K562 (cell line): ENCODE results near the gene CCDC13. TPM values are rescaled to one million over a fixed set of nuclear protein-coding genes. Genes with fewer than 3 reads are reported as not detected.
A peak's percentile ranks its signal among the peaks of the same experiment; 100 is the strongest.
"Not testable (repeated sequence)": the region's sequence is repeated elsewhere in the genome, so short reads cannot be mapped to it uniquely, and the experiment has no call there.

Source experiments
- CTBP1 ChIP-seq: fragments of 450-650 bp; IDR thresholded peaks from 2 replicates; pipeline ENCODE4 v1.6.1; 2016; ENCODE audit warnings: borderline replicate concordance
- DPF2 ChIP-seq: fragments of 450-650 bp; IDR thresholded peaks from 2 replicates; pipeline ENCODE4 v1.6.1; 2016
- HDAC1 ChIP-seq, 2 experiments: fragments of 450-650 bp; IDR thresholded peaks; 2 replicates each; pipeline ENCODE4 v1.6.1; 2016 to 2017; ENCODE audit warnings: inconsistent platforms in 1 of 2, mild to moderate bottlenecking in 1 of 2, moderate library complexity in 1 of 2
- KDM1A ChIP-seq, 2 experiments: fragments of 450-650 bp; IDR thresholded peaks; 2 replicates each; pipeline ENCODE4 v1.6.1; 2016; ENCODE audit warnings: mild to moderate bottlenecking in 2 of 2
- MTA1 ChIP-seq: fragments of 450-650 bp; IDR thresholded peaks from 2 replicates; pipeline ENCODE4 v1.6.1; 2017; ENCODE audit warnings: borderline replicate concordance
- MTA3 ChIP-seq: fragments of 450-650 bp; formaldehyde crosslinking; IDR thresholded peaks from 2 replicates; pipeline ENCODE4 v1.6.1; 2017; ENCODE audit warnings: mild to moderate bottlenecking, borderline replicate concordance
- SMARCE1 ChIP-seq: fragments of 450-650 bp; IDR thresholded peaks from 2 replicates; pipeline ENCODE4 v1.7.1; 2016; ENCODE audit warnings: mild to moderate bottlenecking
- SPI1 ChIP-seq: IDR thresholded peaks from 2 replicates; pipeline ENCODE4 v1.6.1; 2011; ENCODE audit warnings: low read depth, low read length, control low read depth, borderline replicate concordance
- TEAD4 ChIP-seq, 2 experiments: sonication (generic) in 1 of 2; formaldehyde crosslinking in 1 of 2; IDR thresholded peaks; 2 replicates each; pipeline versions ENCODE4 v1.6.1 to v1.8.0; 2012 to 2022; ENCODE audit warnings: borderline replicate concordance in 1 of 2, inconsistent platforms in 1 of 2, low read length in 1 of 2, mild to moderate bottlenecking in 1 of 2, missing genetic modification reagents in 1 of 2
- polyA plus RNA-seq, 8 experiments: library from polyadenylated mRNA; depleted of rRNA in 4 of 8; stranded (reverse) in 5 of 8; unstranded in 3 of 8; fragments of >200 nt; fragmentation: Nextera tagmentation in 2 of 8; fragmentation: Illumina TruSeq in 1 of 8; extraction: Ambion mirVana in 2 of 8; extraction: Trizol in 1 of 8; gene quantifications; 2 replicates each; pipeline versions ENCODE4 v1.2.1 to v1.2.3, GENCODE V29; 2011 to 2014; ENCODE audit warnings: inconsistent platforms in 1 of 8, missing spikeins in 1 of 8
- total RNA-seq, 7 experiments: library from RNA; depleted of rRNA in 6 of 7; stranded (reverse); fragments of >200 nt in 6 of 7; fragmentation: Illumina TruSeq in 2 of 7; extraction: Trizol in 2 of 7; gene quantifications; 2 replicates each; pipeline versions ENCODE4 v1.2.1 to v1.2.3, GENCODE V29; 2011 to 2021; ENCODE audit warnings: low replicate concordance in 1 of 7
- TF ChIP-seq, protein P1 (sequence below): fragments of 450-650 bp; IDR thresholded peaks from 2 replicates; pipeline ENCODE4 v1.6.1; 2017; ENCODE audit warnings: antibody characterized with exemption, mild to moderate bottlenecking
- TF ChIP-seq, protein P2 (sequence below), 2 experiments: fragments of 450-650 bp; IDR thresholded peaks; 2 replicates each; pipeline ENCODE4 v1.6.1; 2016
- TF ChIP-seq, protein P3 (sequence below), 2 experiments: fragments of 450-650 bp; formaldehyde crosslinking in 1 of 2; IDR thresholded peaks; 2 replicates each; pipeline versions ENCODE4 v1.4.0 to v1.6.1; 2014 to 2020; ENCODE audit warnings: mild to moderate bottlenecking in 2 of 2, borderline replicate concordance in 1 of 2, low read depth in 1 of 2

The CCDC13 gene
- total and polyA plus RNA-seq, 9 of the 15 experiments (the other 6 are each of a cell fraction or from before 2014, with no cell fraction given), result 0.20 to 0.70 (median 0.48) TPM; not detected in 2

DNA sequence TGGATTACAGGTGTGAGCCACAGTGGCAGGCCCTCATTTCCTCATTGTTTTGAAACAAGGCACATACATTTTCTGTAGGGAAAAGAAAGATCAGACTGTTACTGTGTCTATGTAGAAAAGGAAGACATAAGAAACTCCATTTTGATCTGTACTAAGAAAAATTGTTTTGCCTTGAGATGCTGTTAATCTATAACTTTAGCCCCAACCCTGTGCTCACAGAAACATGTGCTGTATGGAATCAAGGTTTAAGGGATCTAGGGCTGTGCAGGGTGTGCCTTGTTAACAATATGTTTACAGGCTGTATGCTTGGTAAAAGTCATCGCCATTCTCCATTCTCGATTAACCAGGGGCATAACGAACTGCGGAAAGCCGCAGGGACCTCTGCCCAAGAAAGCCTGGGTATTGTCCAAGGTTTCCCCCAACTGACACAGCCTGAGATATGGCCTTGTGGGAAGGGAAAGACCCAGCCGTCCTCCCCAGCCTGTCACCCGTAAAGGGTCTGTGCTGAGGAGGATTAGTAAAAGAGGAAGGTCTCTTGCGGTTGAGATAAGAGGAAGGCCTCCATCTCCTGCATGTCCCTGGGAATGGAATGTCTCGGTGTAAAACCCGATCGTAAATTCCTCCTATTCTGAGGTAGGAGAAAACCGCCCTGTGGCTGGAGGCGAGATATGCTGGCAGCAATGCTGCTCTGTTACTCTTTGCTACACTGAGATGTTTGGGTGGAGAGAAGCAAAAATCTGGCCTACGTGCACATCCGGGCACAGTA lies 38.2 kb upstream of the CCDC13 start (continued):
- TF ChIP-seq, protein P1, sequence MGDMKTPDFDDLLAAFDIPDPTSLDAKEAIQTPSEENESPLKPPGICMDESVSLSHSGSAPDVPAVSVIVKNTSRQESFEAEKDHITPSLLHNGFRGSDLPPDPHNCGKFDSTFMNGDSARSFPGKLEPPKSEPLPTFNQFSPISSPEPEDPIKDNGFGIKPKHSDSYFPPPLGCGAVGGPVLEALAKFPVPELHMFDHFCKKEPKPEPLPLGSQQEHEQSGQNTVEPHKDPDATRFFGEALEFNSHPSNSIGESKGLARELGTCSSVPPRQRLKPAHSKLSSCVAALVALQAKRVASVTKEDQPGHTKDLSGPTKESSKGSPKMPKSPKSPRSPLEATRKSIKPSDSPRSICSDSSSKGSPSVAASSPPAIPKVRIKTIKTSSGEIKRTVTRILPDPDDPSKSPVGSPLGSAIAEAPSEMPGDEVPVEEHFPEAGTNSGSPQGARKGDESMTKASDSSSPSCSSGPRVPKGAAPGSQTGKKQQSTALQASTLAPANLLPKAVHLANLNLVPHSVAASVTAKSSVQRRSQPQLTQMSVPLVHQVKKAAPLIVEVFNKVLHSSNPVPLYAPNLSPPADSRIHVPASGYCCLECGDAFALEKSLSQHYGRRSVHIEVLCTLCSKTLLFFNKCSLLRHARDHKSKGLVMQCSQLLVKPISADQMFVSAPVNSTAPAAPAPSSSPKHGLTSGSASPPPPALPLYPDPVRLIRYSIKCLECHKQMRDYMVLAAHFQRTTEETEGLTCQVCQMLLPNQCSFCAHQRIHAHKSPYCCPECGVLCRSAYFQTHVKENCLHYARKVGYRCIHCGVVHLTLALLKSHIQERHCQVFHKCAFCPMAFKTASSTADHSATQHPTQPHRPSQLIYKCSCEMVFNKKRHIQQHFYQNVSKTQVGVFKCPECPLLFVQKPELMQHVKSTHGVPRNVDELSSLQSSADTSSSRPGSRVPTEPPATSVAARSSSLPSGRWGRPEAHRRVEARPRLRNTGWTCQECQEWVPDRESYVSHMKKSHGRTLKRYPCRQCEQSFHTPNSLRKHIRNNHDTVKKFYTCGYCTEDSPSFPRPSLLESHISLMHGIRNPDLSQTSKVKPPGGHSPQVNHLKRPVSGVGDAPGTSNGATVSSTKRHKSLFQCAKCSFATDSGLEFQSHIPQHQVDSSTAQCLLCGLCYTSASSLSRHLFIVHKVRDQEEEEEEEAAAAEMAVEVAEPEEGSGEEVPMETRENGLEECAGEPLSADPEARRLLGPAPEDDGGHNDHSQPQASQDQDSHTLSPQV, result peak; percentile 91
- TF ChIP-seq SMARCE1, result peak; percentile 92
- TF ChIP-seq TEAD4 (IDR thresholded peaks at IDR 0.05; ENCODE audit: low read length), result peak; percentile 65
- TF ChIP-seq TEAD4 (CRISPR knock-in tag; IDR thresholded peaks at IDR 0.05; ENCODE audit: borderline replicate concordance), result not testable (repeated sequence)
- TF ChIP-seq DPF2, result peak; percentile 46; the same call in 1 of the 2 replicates
- 0 out of 4 replicates have a peak, but pooled peaks of 1 of the 2 experiments have one; percentile 17 for TF ChIP-seq KDM1A (IDR thresholded peaks at IDR 0.05)
- TF ChIP-seq MTA3, result peak; percentile 75; the same call in 1 of the 2 replicates
- peak; percentile 77; the same call in 1 of the 2 replicates for TF ChIP-seq MTA1
- peak in 1 of 2 experiments; percentile 34; a peak in 1 of 4 replicates for TF ChIP-seq HDAC1 (IDR thresholded peaks at IDR 0.05)
- TF ChIP-seq SPI1, result peak; percentile 84
- TF ChIP-seq, protein P2, sequence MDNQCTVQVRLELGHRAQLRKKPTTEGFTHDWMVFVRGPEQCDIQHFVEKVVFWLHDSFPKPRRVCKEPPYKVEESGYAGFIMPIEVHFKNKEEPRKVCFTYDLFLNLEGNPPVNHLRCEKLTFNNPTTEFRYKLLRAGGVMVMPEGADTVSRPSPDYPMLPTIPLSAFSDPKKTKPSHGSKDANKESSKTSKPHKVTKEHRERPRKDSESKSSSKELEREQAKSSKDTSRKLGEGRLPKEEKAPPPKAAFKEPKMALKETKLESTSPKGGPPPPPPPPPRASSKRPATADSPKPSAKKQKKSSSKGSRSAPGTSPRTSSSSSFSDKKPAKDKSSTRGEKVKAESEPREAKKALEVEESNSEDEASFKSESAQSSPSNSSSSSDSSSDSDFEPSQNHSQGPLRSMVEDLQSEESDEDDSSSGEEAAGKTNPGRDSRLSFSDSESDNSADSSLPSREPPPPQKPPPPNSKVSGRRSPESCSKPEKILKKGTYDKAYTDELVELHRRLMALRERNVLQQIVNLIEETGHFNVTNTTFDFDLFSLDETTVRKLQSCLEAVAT (IDR thresholded peaks at IDR 0.05), result peak in 1 of 2 experiments; percentile 80; a peak in 1 of 4 replicates
- TF ChIP-seq CTBP1, result peak; percentile 95
- TF ChIP-seq, protein P3, sequence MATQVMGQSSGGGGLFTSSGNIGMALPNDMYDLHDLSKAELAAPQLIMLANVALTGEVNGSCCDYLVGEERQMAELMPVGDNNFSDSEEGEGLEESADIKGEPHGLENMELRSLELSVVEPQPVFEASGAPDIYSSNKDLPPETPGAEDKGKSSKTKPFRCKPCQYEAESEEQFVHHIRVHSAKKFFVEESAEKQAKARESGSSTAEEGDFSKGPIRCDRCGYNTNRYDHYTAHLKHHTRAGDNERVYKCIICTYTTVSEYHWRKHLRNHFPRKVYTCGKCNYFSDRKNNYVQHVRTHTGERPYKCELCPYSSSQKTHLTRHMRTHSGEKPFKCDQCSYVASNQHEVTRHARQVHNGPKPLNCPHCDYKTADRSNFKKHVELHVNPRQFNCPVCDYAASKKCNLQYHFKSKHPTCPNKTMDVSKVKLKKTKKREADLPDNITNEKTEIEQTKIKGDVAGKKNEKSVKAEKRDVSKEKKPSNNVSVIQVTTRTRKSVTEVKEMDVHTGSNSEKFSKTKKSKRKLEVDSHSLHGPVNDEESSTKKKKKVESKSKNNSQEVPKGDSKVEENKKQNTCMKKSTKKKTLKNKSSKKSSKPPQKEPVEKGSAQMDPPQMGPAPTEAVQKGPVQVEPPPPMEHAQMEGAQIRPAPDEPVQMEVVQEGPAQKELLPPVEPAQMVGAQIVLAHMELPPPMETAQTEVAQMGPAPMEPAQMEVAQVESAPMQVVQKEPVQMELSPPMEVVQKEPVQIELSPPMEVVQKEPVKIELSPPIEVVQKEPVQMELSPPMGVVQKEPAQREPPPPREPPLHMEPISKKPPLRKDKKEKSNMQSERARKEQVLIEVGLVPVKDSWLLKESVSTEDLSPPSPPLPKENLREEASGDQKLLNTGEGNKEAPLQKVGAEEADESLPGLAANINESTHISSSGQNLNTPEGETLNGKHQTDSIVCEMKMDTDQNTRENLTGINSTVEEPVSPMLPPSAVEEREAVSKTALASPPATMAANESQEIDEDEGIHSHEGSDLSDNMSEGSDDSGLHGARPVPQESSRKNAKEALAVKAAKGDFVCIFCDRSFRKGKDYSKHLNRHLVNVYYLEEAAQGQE (IDR thresholded peaks at IDR 0.05; ENCODE audit: borderline replicate concordance), result not testable (repeated sequence)
- TF ChIP-seq, protein P3 (CRISPR knock-in tag; IDR thresholded peaks at IDR 0.05; ENCODE audit: low read depth), result 0 out of 2 replicates have a peak, but pooled peaks have one; percentile 36
